Lower leg skin (tissue), 4 donors: Measurements from ENCODE around the gene NEGR1. TPM values are rescaled to one million over a fixed set of nuclear protein-coding genes. Genes with fewer than 3 reads are reported as not detected.

Source experiments
- DNase-seq, 2 donors: peaks; one replicate each; pipeline ENCODE4 v3.0.0-alpha.2; 2019; ENCODE audit warnings: low spot score in 2 of 2
- H3K4me3 ChIP-seq: fragments of 200-600 bp; sonication (generic); 2 replicates; pipeline ENCODE4 v1.5.1; 2017; ENCODE audit warnings: mild to moderate bottlenecking, low read depth; ENCODE audit not compliant: poor library complexity, severe bottlenecking
- CTCF ChIP-seq, 3 donors: fragments of 450-650 bp; IDR thresholded peaks; one replicate each; pipeline ENCODE4 v1.5.1; 2016; ENCODE audit warnings: antibody characterized with exemption in 3 of 3, mild to moderate bottlenecking in 3 of 3, moderate library complexity in 2 of 3
- POLR2A ChIP-seq, 2 donors: fragments of 450-650 bp; IDR thresholded peaks; one replicate each; pipeline ENCODE4 v1.6.1; 2016 to 2017; ENCODE audit warnings: antibody characterized with exemption in 2 of 2, mild to moderate bottlenecking in 1 of 2, moderate library complexity in 1 of 2
- WGBS, 2 donors: methylation state at CpG; one replicate each; pipeline ENCODE4 v1.1.5; 2018; 5-methylcytosine and 5-hydroxymethylcytosine counted together
- intact Hi-C: fragments of 100-400 bp; cut with DNase I; formaldehyde crosslinking; loops from one replicate; pipeline ENCODE4 v1.15.0; 2023; ENCODE audit warnings: low total_unique reads
- total RNA-seq, 4 donors: library from RNA; depleted of rRNA; stranded (reverse); fragments of >200 nt; gene quantifications; one replicate each; pipeline ENCODE4 v1.1.0, GENCODE V29; 2016

The NEGR1 gene
- total RNA-seq, 4 donors from 2014 or later: 4.1 to 13.6 (median 6.0) TPM

GRCh38 chr1:71766748-71767147 lies 515.6 kb downstream of the NEGR1 start:
- intact Hi-C loops: no loop called here
- no peak for DNase-seq
- TF ChIP-seq POLR2A (IDR thresholded peaks at IDR 0.05) (no peak), CTCF (IDR thresholded peaks at IDR 0.05) (no peak)
- no peak overlapping the region for H3K4me3 ChIP-seq
- 90 to 91% methylated on average over 4 of the region's 4 CpGs for WGBS, 2 donors

GRCh38 chr1:71762514-71763255 lies 519.7 kb downstream of the NEGR1 start:
- TF ChIP-seq CTCF (IDR thresholded peaks at IDR 0.05) (no peak), POLR2A (IDR thresholded peaks at IDR 0.05) (no peak)
- 29 to 39% methylated on average over 1 of the region's 1 CpG for WGBS, 2 donors
- no peak for DNase-seq
- intact Hi-C loops: no loop called here
- H3K4me3 ChIP-seq: no peak overlapping the region

- TF ChIP-seq POLR2A (IDR thresholded peaks at IDR 0.05): no peak
- no peak for TF ChIP-seq CTCF (IDR thresholded peaks at IDR 0.05)
- H3K4me3 ChIP-seq: no peak overlapping the region
- DNase-seq: no peak
- intact Hi-C loops: no loop called here
- 89 to 92% methylated on average over 1 of the region's 1 CpG for WGBS, 2 donors
Measured at GRCh38 chr1:71755441-71755840, 526.9 kb downstream of the NEGR1 start.

- no peak for TF ChIP-seq CTCF (IDR thresholded peaks at IDR 0.05)
- TF ChIP-seq POLR2A (IDR thresholded peaks at IDR 0.05): no peak
- 77 to 84% methylated on average over 4 of the region's 4 CpGs for WGBS, 2 donors
- intact Hi-C loops: no loop called here
- no peak overlapping the region for H3K4me3 ChIP-seq
- no peak for DNase-seq
Measured at GRCh38 chr1:71753746-71754145, 528.6 kb downstream of the NEGR1 start.

- intact Hi-C loops: no loop called here
- H3K4me3 ChIP-seq: no peak overlapping the region
- no peak for DNase-seq
- no peak for TF ChIP-seq CTCF (IDR thresholded peaks at IDR 0.05)
- TF ChIP-seq POLR2A (IDR thresholded peaks at IDR 0.05): no peak
Measured at GRCh38 chr1:71745326-71745725, 537.0 kb downstream of the NEGR1 start.

- TF ChIP-seq POLR2A (IDR thresholded peaks at IDR 0.05) (no peak), CTCF (IDR thresholded peaks at IDR 0.05) (no peak)
- intact Hi-C loops: no loop called here
- no peak for DNase-seq
- 40 to 42% methylated on average over 2 of the region's 2 CpGs for WGBS, 2 donors
- H3K4me3 ChIP-seq: no peak overlapping the region
Measured at GRCh38 chr1:71743862-71744261, 538.5 kb downstream of the NEGR1 start.
